Suppressor macrophage (primary cell): ENCODE measurements around the gene MPST.

Source experiments
- DNase-seq, 4 experiments: peaks; one replicate each; pipeline ENCODE4 v3.0.0-alpha.2; 2020 to 2022

The MPST gene

GRCh38 chr22:37046589-37046988 is 27.0 kb downstream of the MPST start:
- DNase-seq: no peak

GRCh38 chr22:37047006-37047405 is 27.5 kb downstream of the MPST start:
- no peak for DNase-seq

- DNase-seq: no peak
These were observed 28.6 kb downstream of the MPST start for GRCh38 chr22:37048133-37048532.

- no peak for DNase-seq
These were observed 29.7 kb downstream of the MPST start for GRCh38 chr22:37049224-37049623.

- DNase-seq: no peak
These were observed 31.4 kb downstream of the MPST start for GRCh38 chr22:37050913-37051312.

- DNase-seq: peak; percentile 69 to 93 (median 82)
These were observed 32.1 kb downstream of the MPST start, which contains the start of gene KCTD17 for GRCh38 chr22:37051391-37052385. KCTD17 (plus strand) TSS chr22:37051742; CDS start chr22:37051761, 19 bp downstream.

GRCh38 chr22:37052386-37053309 is 33.1 kb downstream of the MPST start:
- no peak for DNase-seq

- DNase-seq: no peak
These were observed 33.9 kb downstream of the MPST start for GRCh38 chr22:37053310-37054055.

GRCh38 chr22:37054056-37054395 is 34.5 kb downstream of the MPST start:
- no peak for DNase-seq

- DNase-seq: no peak
These were observed 35.2 kb downstream of the MPST start for GRCh38 chr22:37054600-37055365.

GRCh38 chr22:37056246-37056645 is 36.7 kb downstream of the MPST start:
- DNase-seq: no peak

GRCh38 chr22:37057226-37057625 is 37.7 kb downstream of the MPST start:
- no peak for DNase-seq

- no peak for DNase-seq
These were observed 38.4 kb downstream of the MPST start for GRCh38 chr22:37057796-37058510.

- DNase-seq: no peak
These were observed 39.6 kb downstream of the MPST start for GRCh38 chr22:37058917-37059701.

GRCh38 chr22:37059876-37060449 is 40.4 kb downstream of the MPST start:
- no peak for DNase-seq

- no peak for DNase-seq
These were observed 41.5 kb downstream of the MPST start for GRCh38 chr22:37060801-37061610.

- DNase-seq: no peak
These were observed 42.3 kb downstream of the MPST start for GRCh38 chr22:37061611-37062375.

GRCh38 chr22:37062376-37062675 is 42.8 kb downstream of the MPST start:
- no peak for DNase-seq
